Measurements from ENCODE around the gene MAD1L1. TPM values are rescaled to one million over a fixed set of nuclear protein-coding genes. Genes with fewer than 3 reads are reported as not detected.

MAD1L1 gene
- total RNA-seq, 1 donor from 2014 or later: 16.2 TPM

- peak; percentile 7 for DNase-seq
Measured at GRCh38 chr7:1845536-1846311, 387.0 kb downstream of the MAD1L1 start.

GRCh38 chr7:1844951-1845390 is 387.8 kb downstream of the MAD1L1 start:
- no peak overlapping the region for H3K4me3 ChIP-seq

More at GRCh38 chr7:1845536-1846311, 387.0 kb downstream of the MAD1L1 start:
- Histone ChIP-seq H3K9me3 (replicated peaks) (no peaks in the 10 kb centered on the region), H3K27ac (replicated peaks) (no peak overlapping the region), H3K4me3 (no peak overlapping the region), H3K27me3 (ENCODE audit: low read depth) (no peaks in the 10 kb centered on the region), H3K4me1 (no peaks in the 10 kb centered on the region), H3K36me3 (no peaks in the 10 kb centered on the region)
- intact Hi-C loops (cut with micrococcal nuclease): no loop called here
- no peak for TF ChIP-seq CTCF (IDR thresholded peaks at IDR 0.05; ENCODE audit: borderline replicate concordance)

GRCh38 chr7:1844336-1844950 is 388.3 kb downstream of the MAD1L1 start:
- intact Hi-C loops (cut with micrococcal nuclease): no loop called here
- no peak for TF ChIP-seq CTCF (IDR thresholded peaks at IDR 0.05; ENCODE audit: borderline replicate concordance)
- H3K9me3 ChIP-seq (replicated peaks): no peaks in the 10 kb centered on the region

More at GRCh38 chr7:1844951-1845390, 387.8 kb downstream of the MAD1L1 start:
- Histone ChIP-seq H3K4me1 (no peaks in the 10 kb centered on the region), H3K9me3 (replicated peaks) (no peaks in the 10 kb centered on the region), H3K36me3 (no peaks in the 10 kb centered on the region), H3K27ac (replicated peaks) (no peak overlapping the region), H3K27me3 (ENCODE audit: low read depth) (no peaks in the 10 kb centered on the region)
- DNase-seq: peak; percentile 7
- intact Hi-C loops (cut with micrococcal nuclease): no loop called here
- no peak for TF ChIP-seq CTCF (IDR thresholded peaks at IDR 0.05; ENCODE audit: borderline replicate concordance)

GRCh38 chr7:1843921-1844335 is 388.8 kb downstream of the MAD1L1 start:
- intact Hi-C loops (cut with micrococcal nuclease): no loop called here
- Histone ChIP-seq H3K36me3 (no peaks in the 10 kb centered on the region), H3K27me3 (ENCODE audit: low read depth) (no peaks in the 10 kb centered on the region), H3K9me3 (replicated peaks) (no peaks in the 10 kb centered on the region), H3K27ac (replicated peaks) (no peak overlapping the region), H3K4me3 (no peak overlapping the region), H3K4me1 (no peaks in the 10 kb centered on the region)
- no peak for TF ChIP-seq CTCF (IDR thresholded peaks at IDR 0.05; ENCODE audit: borderline replicate concordance)
- DNase-seq: peak; percentile 6

More at GRCh38 chr7:1844336-1844950, 388.3 kb downstream of the MAD1L1 start:
- Histone ChIP-seq H3K36me3 (no peaks in the 10 kb centered on the region), H3K27me3 (ENCODE audit: low read depth) (no peaks in the 10 kb centered on the region), H3K27ac (replicated peaks) (no peak overlapping the region), H3K4me1 (no peaks in the 10 kb centered on the region), H3K4me3 (no peak overlapping the region)
- DNase-seq: peak; percentile 11

- no peaks in the 10 kb centered on the region for H3K36me3 ChIP-seq
- no peaks in the 10 kb centered on the region for H3K27me3 ChIP-seq (ENCODE audit: low read depth)
- H3K9me3 ChIP-seq (replicated peaks): no peaks in the 10 kb centered on the region
- H3K4me1 ChIP-seq: no peaks in the 10 kb centered on the region
- no peak overlapping the region for H3K4me3 ChIP-seq
- TF ChIP-seq CTCF (IDR thresholded peaks at IDR 0.05; ENCODE audit: borderline replicate concordance): no peak
- DNase-seq: no peak
- intact Hi-C loops (cut with micrococcal nuclease): no loop called here
- H3K27ac ChIP-seq (replicated peaks): no peak overlapping the region
Measured at GRCh38 chr7:1843271-1843861, 389.4 kb downstream of the MAD1L1 start.

Measured in left ventricle myocardium inferior (tissue), 1 donor.